Muscle layer of duodenum (tissue), 2 donors: ENCODE results near the gene NPAT.
"Not testable (repeated sequence)": the region's sequence is repeated elsewhere in the genome, so short reads cannot be mapped to it uniquely, and the experiment has no call there.

Source experiments
- H3K27ac ChIP-seq: one replicate; pipeline ENCODE4 v1.7.0; 2013; ENCODE audit warnings: mild to moderate bottlenecking, low read length
- H3K27me3 ChIP-seq: one replicate; pipeline ENCODE4 v1.7.0; 2013; ENCODE audit warnings: low read depth, mild to moderate bottlenecking, control low read depth, low read length
- H3K36me3 ChIP-seq, 2 donors: one replicate each; pipeline ENCODE4 v1.7.0; 2013; ENCODE audit warnings: low read length in 2 of 2, control low read depth in 1 of 2, mild to moderate bottlenecking in 1 of 2; ENCODE audit not compliant: insufficient read depth in 2 of 2, control insufficient read depth in 1 of 2
- H3K4me1 ChIP-seq, 2 donors: one replicate each; pipeline ENCODE4 v1.7.0; 2013; ENCODE audit warnings: low read length in 2 of 2, mild to moderate bottlenecking in 2 of 2, control low read depth in 1 of 2, moderate library complexity in 1 of 2; ENCODE audit not compliant: insufficient read depth in 2 of 2, control insufficient read depth in 1 of 2
- H3K4me3 ChIP-seq, 2 donors: one replicate each; pipeline ENCODE4 v1.7.0; 2013; ENCODE audit warnings: low read length in 2 of 2, low read depth in 1 of 2, mild to moderate bottlenecking in 1 of 2
- H3K9me3 ChIP-seq, 2 donors: one replicate each; pipeline ENCODE4 v1.7.0; 2013; ENCODE audit warnings: low read length in 2 of 2, control low read depth in 1 of 2, mild to moderate bottlenecking in 1 of 2; ENCODE audit not compliant: control insufficient read depth in 1 of 2
- donor health status: healthy.

Gene NPAT

DNA sequence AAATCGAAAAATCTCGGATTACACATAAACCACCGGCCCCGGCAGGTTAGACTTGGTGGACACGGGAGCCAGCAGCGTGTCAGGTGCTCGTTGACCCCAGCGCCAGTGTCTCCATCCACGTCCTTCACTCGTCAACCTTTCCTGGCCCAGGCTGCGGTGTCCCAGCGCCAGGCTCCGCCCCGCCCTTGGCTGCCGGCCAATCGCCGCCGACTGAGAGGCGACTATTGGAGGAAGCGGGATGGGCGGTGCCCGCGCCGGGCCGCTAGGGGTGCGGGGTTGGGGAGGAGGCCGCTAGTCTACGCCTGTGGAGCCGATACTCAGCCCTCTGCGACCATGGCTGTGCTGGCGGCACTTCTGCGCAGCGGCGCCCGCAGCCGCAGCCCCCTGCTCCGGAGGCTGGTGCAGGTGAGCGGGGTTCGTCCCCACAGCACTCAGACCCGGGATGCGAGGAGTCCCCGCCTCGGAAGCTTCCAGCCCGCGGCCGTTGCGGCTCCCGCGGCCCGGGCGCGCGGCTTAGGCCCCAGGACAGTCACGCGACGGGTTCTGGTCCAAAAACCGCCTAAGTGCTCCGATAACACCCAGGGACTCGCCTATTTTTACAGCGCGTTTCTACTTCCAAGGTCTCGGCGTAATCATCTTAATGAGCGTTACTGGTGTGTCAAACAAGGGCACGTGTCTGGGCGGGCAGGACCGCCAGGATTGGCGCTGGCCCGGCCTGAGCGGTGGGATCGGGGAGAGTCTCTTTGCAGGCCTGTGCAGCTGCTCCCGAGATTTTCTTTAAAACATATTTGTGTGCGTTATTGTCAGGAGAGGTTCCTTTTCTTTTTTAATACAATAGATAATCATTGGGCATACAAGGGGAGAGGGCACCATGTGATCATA, 100.9 kb downstream of the NPAT start, which contains the start of gene ACAT1:
Gene ACAT1, plus strand, starts transcription at position 294 of the 882 bp plus-strand sequence. Its CDS starts 40 bp downstream, at position 334.
- Histone ChIP-seq H3K4me3 (peak within 1 kb of the TSS; percentile 63 to 71), H3K9me3 (no peaks in the 10 kb centered on the region), H3K4me1 (peaks cover 5 to 15% of the 10 kb centered on the region in 2 donors), H3K36me3 (no peaks in the 10 kb centered on the region), H3K27me3 (no peaks in the 10 kb centered on the region), H3K27ac (peak within 1 kb of the TSS; percentile 55)

DNA sequence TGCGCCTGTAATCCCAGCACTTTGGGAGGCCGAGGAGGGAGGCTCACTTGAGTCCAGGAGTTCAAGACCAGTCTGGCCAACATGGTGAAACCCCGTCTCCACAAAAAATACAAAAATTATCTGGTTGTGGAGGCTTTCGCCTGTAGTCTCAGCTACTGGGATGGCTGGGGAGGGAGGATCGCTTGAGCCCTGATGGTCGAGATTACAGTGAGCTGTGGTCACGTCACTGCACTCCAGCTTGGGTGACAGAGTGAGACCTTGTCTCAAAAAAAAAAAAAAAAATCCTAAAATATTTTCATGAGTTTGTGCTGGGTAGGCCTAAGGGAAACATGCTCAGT, 101.5 kb downstream of the NPAT start:
- H3K27me3 ChIP-seq, H3K36me3 ChIP-seq, H3K9me3 ChIP-seq: not testable (repeated sequence)
- peak overlapping the region; percentile 55 for H3K27ac ChIP-seq
- H3K4me1 ChIP-seq, result peaks cover 5 to 15% of the 10 kb centered on the region in 2 donors
- H3K4me3 ChIP-seq, result peak overlapping the region; percentile 63 to 71

DNA sequence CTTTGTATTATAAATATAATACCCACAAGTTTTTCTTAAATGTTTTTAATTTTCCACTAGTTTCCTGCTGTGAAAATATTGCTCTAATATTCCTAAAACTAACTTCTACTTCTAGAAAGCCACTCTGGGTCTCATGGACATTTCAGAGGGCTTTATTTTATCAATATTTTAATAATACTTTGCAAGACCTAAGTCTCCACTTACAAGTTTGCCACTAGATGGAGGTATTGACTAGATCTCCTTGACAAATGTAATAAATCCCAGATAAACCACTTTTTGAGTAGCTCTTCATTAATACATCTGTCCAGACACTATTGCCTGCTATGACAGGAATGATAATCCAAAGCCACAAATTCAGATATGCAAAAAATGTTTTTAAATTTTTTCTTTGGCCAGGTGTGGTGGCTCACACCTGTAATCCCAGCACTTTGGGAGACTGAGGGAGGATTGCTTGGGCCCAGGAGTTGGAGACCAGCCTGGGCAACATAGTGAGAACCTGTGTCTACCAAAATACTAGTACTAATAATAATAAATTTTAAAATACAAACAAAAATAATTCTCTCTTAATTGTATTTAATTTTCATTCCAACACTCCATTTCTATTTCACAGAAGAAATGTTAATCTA, 104.6 kb downstream of the NPAT start:
- Histone ChIP-seq H3K4me3 (no peak overlapping the region), H3K27ac (no peak overlapping the region), H3K36me3 (no peaks in the 10 kb centered on the region), H3K9me3 (no peaks in the 10 kb centered on the region), H3K4me1 (peaks cover 0 to 1% of the 10 kb centered on the region in 2 donors), H3K27me3 (no peaks in the 10 kb centered on the region)

DNA sequence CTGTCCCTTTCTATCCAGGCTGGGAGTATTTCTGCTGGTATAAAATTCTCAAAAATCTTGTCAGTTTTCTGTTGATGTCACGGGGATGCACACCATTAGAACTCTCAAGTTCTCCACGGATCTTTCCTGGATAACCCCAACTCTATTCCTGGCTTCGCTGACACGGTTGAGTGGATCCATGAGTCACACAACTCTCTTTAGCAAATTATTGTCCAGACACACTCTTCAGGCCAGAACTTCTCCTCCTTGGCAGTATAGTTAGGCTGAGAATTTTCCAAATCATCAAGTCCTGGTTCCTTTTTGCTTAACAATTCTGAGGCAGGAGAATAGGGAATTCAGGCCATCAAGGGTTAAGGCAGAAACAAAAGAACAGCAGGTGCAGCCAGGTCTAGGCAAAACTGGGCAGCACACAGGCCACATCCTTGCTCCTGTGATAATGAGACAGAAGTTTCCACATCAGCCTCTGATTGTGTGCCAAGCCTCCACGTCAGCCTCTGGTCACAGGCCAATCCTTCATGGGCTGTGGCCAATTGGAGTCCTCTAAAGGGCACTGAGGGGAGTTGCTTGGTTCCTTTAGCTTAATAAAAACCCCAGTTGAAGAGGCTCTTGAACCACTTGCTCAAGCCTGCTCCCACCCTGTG, 106.8 kb downstream of the NPAT start:
- no peaks in the 10 kb centered on the region for H3K27me3 ChIP-seq
- no peaks in the 10 kb centered on the region for H3K4me1 ChIP-seq
- H3K27ac ChIP-seq, result peak overlapping the region; percentile 83
- no peaks in the 10 kb centered on the region for H3K36me3 ChIP-seq
- peak overlapping the region in 1 of 2 donors; percentile 14 for H3K4me3 ChIP-seq
- H3K9me3 ChIP-seq, result no peaks in the 10 kb centered on the region

DNA sequence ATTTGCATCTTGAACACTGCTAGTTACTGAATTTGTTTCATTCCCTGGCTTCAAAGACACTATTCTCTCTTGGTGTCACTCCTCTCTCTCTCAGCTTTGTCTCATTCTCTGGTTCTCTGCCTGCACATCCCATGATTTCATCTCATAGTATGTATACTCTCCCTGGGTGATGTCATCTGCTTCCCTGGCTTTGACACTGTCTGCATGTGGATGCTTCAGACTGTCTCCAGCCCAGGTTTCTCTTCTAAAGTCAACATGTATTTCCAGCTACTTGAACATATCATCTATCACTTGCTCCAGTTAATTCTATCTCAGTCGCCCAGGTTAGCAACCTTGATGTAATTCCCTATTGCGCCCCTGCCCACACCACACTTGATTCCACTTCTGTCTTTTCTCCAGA, 110.4 kb downstream of the NPAT start:
- Histone ChIP-seq H3K4me3 (no peak overlapping the region), H3K36me3 (no peaks in the 10 kb centered on the region), H3K4me1 (no peaks in the 10 kb centered on the region), H3K27me3 (no peaks in the 10 kb centered on the region), H3K9me3 (no peaks in the 10 kb centered on the region), H3K27ac (no peak overlapping the region)

DNA sequence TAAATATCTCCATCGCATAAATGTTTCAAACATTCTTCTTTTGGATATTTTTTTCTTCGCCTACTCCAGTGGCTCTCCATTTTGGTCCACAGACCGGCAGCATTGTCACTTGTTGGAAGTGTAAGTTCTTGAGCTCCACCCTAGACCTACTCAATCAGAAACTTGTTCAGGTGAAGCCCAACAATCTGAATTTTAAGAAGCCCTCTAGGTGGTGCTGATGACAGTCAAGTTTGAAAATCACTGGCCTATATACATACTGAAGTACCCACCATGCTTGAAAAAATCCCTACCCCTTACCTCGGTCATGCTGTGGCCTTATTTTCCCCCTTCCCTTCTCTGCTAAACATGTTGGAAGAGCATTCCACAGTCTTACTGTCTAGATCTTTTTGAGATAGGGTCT, 111.3 kb downstream of the NPAT start:
- no peaks in the 10 kb centered on the region for H3K4me1 ChIP-seq
- no peaks in the 10 kb centered on the region for H3K36me3 ChIP-seq
- no peak overlapping the region for H3K4me3 ChIP-seq
- H3K27me3 ChIP-seq, result no peaks in the 10 kb centered on the region
- no peaks in the 10 kb centered on the region for H3K9me3 ChIP-seq
- no peak overlapping the region for H3K27ac ChIP-seq
